GM23338 (cell line): ENCODE measurements around the gene KCND2.

Source experiments
- CREB1 ChIP-seq: fragments of 250-450 bp; sonication (Bioruptor Pico); IDR thresholded peaks from 2 replicates; pipeline ENCODE4 v1.5.0; 2020; ENCODE audit warnings: low read depth, mild to moderate bottlenecking, moderate library complexity
- EZH2 ChIP-seq: fragments of 200-600 bp; sonication (generic); IDR thresholded peaks from one replicate; pipeline ENCODE4 v1.8.0; 2017; ENCODE audit warnings: antibody characterized with exemption, mild to moderate bottlenecking, low read depth; ENCODE audit not compliant: unreplicated experiment
- EZH2phosphoT487 ChIP-seq: fragments of 200-600 bp; sonication (generic); IDR thresholded peaks from one replicate; pipeline ENCODE4 v1.8.1; 2018; ENCODE audit warnings: antibody characterized with exemption; ENCODE audit not compliant: unreplicated experiment
- JUNB ChIP-seq: IDR thresholded peaks from one replicate; pipeline ENCODE4 v1.6.1; 2016; ENCODE audit warnings: antibody characterized with exemption; ENCODE audit not compliant: unreplicated experiment
- NANOG ChIP-seq: IDR thresholded peaks from 2 replicates; pipeline ENCODE4 v1.6.1; 2016; ENCODE audit warnings: antibody characterized with exemption, borderline replicate concordance
- POLR2AphosphoS5 ChIP-seq: IDR thresholded peaks from 2 replicates; pipeline ENCODE4 v1.6.1; 2016; ENCODE audit warnings: antibody characterized with exemption, low read depth
- ZNF114 ChIP-seq: fragments of 250-450 bp; sonication (Bioruptor Pico); IDR thresholded peaks from 2 replicates; pipeline ENCODE4 v1.5.0; 2020; ENCODE audit warnings: mild to moderate bottlenecking, moderate library complexity
- ZNF331 ChIP-seq: fragments of 250-450 bp; sonication (Bioruptor Pico); IDR thresholded peaks from 2 replicates; pipeline ENCODE4 v1.5.0; 2020; ENCODE audit warnings: low read depth, mild to moderate bottlenecking, moderate library complexity
- TF ChIP-seq, protein P1 (sequence below), 2 experiments: fragments of 200-600 bp in 1 of 2; sonication (generic) in 1 of 2; conservative IDR thresholded peaks; 2 replicates each; pipeline versions ENCODE4 v1.5.1 to v1.6.1; 2016 to 2017; ENCODE audit warnings: antibody characterized with exemption in 2 of 2, low read depth in 2 of 2, mild to moderate bottlenecking in 2 of 2, moderate library complexity in 1 of 2
- TF ChIP-seq, protein P2 (sequence below): IDR thresholded peaks from one replicate; pipeline ENCODE4 v1.6.1; 2018; ENCODE audit warnings: antibody characterized with exemption; ENCODE audit not compliant: unreplicated experiment
- TF ChIP-seq, protein P3 (sequence below): IDR thresholded peaks from 2 replicates; pipeline ENCODE4 v1.6.1; 2016; ENCODE audit warnings: antibody characterized with exemption

DNA sequence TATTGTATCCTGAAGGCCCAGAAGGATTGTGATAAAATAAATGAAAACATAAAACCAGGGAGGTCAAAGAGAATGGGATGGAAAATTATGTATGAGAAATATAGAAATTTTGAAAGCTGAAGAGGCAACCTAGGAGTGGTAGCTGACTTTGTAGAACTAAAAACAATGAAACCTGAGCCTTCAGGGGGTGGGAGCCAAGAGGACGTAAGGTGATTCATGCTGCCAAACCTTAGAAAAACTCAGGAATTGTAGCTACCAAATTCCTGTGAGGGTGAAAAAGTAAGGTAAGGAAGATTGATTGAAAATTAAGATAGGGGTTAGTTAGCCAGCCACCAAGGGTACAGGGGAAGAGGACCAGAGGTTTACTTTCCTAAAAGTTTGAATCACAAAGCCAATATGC, 213.2 kb downstream of the KCND2 start:
- TF ChIP-seq, protein P1, sequence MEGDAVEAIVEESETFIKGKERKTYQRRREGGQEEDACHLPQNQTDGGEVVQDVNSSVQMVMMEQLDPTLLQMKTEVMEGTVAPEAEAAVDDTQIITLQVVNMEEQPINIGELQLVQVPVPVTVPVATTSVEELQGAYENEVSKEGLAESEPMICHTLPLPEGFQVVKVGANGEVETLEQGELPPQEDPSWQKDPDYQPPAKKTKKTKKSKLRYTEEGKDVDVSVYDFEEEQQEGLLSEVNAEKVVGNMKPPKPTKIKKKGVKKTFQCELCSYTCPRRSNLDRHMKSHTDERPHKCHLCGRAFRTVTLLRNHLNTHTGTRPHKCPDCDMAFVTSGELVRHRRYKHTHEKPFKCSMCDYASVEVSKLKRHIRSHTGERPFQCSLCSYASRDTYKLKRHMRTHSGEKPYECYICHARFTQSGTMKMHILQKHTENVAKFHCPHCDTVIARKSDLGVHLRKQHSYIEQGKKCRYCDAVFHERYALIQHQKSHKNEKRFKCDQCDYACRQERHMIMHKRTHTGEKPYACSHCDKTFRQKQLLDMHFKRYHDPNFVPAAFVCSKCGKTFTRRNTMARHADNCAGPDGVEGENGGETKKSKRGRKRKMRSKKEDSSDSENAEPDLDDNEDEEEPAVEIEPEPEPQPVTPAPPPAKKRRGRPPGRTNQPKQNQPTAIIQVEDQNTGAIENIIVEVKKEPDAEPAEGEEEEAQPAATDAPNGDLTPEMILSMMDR (conservative IDR thresholded peaks at IDR 0.05; ENCODE audit: low read depth in 2 of 2), result no peak
- TF ChIP-seq, protein P2, sequence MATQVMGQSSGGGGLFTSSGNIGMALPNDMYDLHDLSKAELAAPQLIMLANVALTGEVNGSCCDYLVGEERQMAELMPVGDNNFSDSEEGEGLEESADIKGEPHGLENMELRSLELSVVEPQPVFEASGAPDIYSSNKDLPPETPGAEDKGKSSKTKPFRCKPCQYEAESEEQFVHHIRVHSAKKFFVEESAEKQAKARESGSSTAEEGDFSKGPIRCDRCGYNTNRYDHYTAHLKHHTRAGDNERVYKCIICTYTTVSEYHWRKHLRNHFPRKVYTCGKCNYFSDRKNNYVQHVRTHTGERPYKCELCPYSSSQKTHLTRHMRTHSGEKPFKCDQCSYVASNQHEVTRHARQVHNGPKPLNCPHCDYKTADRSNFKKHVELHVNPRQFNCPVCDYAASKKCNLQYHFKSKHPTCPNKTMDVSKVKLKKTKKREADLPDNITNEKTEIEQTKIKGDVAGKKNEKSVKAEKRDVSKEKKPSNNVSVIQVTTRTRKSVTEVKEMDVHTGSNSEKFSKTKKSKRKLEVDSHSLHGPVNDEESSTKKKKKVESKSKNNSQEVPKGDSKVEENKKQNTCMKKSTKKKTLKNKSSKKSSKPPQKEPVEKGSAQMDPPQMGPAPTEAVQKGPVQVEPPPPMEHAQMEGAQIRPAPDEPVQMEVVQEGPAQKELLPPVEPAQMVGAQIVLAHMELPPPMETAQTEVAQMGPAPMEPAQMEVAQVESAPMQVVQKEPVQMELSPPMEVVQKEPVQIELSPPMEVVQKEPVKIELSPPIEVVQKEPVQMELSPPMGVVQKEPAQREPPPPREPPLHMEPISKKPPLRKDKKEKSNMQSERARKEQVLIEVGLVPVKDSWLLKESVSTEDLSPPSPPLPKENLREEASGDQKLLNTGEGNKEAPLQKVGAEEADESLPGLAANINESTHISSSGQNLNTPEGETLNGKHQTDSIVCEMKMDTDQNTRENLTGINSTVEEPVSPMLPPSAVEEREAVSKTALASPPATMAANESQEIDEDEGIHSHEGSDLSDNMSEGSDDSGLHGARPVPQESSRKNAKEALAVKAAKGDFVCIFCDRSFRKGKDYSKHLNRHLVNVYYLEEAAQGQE, result no peak
- TF ChIP-seq EZH2 (no peak), POLR2AphosphoS5 (no peak), ZNF331 (CRISPR knock-in tag) (no peak), EZH2phosphoT487 (no peak), ZNF114 (CRISPR knock-in tag) (no peak), CREB1 (CRISPR knock-in tag) (no peak), JUNB (no peak), NANOG (no peak)
- TF ChIP-seq, protein P3, sequence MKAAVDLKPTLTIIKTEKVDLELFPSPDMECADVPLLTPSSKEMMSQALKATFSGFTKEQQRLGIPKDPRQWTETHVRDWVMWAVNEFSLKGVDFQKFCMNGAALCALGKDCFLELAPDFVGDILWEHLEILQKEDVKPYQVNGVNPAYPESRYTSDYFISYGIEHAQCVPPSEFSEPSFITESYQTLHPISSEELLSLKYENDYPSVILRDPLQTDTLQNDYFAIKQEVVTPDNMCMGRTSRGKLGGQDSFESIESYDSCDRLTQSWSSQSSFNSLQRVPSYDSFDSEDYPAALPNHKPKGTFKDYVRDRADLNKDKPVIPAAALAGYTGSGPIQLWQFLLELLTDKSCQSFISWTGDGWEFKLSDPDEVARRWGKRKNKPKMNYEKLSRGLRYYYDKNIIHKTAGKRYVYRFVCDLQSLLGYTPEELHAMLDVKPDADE, result no peak
